NOMO-1 treated with dmso at 0.1 percent for 144 hours (cell line): ENCODE data around the gene DMAC2.
A peak's percentile ranks its signal among the peaks of the same experiment; 100 is the strongest.
"Not testable (repeated sequence)": the region's sequence is repeated elsewhere in the genome, so short reads cannot be mapped to it uniquely, and the experiment has no call there.

Experiments used
- DNase-seq: peaks from one replicate; lab custom pipeline; 2025; ENCODE audit not compliant: unreplicated experiment; lab: John Stamatoyannopoulos, UW

DMAC2 gene

DNA sequence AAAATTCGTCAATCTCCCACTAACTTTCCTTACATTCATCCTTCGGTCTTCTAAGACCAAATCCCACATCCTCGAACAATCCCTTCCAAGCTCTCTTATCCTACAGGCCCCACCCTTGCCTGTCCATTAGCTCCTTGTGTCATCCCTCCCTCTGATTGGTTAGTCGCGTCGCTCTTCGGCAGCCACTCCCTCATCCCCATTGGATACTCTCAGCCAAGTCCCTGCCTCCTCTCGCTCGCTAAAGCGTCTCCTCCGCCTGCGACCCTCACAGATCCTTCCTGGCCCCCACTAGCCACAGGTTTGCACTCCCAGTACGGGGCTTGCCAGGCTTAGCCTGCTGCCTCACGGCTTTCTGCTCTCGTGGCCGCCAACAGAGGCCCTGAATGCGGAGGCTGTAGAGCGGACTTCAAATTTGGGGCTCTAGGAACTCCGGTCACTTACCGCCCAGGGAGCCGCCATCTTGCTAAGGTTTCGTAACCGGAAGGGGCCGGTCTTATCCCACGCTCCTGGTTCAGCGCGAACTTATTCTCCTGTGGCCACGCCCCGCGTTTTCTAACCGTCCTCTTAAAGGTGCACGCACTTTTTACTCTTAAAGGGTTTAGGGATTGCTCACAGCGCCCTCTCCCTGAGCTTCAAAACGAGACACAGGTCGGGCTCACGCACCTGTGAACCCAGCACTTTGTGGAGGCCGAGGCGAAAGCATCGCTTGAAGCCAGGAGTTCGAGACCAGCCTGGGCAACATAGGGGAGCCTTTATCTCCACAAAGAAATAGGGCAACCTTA is at the start of gene DMAC2:
TSS of gene DMAC2 (minus strand) at position 472 of the 782 bp plus-strand sequence. CDS start at position 459, 13 bp downstream.
- peak; percentile 96 for DNase-seq

DNA sequence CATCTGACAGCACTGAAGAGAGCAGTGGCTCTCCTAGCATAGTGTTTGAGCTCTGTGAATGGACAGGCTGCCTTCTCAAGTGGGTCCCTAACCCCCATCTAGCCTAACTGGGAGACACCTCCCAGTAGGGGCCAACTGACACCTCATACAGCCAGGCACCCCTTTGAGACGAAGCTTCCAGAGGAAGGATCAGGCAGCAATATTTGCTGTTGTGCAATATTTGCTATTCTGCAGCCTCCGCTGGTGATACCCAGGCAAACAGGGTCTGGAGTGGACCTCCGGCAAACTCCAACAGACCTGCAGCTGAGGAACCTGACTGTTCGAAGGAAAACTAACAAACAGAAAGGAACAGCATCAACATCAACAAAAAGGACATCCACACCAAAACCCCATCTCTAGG is 47.2 kb upstream of the DMAC2 start:
- DNase-seq: not testable (repeated sequence)

DNA sequence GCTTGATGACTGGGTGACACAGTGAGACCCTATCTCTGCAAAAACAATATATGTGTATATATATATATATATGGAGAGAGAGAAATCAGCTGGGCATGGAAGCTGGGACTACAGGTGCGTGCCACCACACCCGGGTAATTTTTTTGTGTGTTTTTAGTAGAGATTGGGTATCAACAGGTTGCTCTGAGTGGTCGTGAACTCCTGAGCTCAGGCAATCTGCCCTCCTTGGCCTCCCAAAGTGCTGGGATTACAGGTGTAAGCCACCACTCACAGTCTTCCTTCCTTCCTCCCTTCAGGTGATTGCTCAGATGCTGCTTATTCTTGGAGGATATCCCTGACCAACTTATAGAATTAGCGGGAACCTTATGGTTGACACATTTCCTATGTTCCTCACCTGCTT is 45.1 kb upstream of the DMAC2 start:
- DNase-seq: no peak

DNA sequence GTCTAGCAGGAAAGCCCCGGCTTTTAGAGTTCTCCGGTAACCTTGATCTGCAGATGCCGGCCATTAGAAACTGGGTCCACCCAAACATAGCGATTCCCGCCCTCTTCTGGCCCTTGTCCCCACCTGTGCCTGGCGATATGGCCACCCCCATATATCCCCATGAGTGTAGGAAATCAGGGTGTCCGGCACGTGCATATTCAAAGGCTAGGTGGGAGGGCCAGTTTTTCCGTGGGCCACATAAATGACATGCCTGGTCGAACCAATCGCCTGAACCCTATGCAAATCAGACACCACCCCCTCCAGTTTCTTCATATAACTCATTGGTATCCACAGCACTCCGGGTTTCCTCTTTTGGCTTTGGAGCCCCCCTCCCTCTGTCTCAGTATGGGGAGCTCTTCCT is 40.6 kb upstream of the DMAC2 start:
- DNase-seq: no peak

- DNase-seq: no peak
Observed at GRCh38 chr19:41479757-41480191, 40.1 kb upstream of the DMAC2 start.

DNA sequence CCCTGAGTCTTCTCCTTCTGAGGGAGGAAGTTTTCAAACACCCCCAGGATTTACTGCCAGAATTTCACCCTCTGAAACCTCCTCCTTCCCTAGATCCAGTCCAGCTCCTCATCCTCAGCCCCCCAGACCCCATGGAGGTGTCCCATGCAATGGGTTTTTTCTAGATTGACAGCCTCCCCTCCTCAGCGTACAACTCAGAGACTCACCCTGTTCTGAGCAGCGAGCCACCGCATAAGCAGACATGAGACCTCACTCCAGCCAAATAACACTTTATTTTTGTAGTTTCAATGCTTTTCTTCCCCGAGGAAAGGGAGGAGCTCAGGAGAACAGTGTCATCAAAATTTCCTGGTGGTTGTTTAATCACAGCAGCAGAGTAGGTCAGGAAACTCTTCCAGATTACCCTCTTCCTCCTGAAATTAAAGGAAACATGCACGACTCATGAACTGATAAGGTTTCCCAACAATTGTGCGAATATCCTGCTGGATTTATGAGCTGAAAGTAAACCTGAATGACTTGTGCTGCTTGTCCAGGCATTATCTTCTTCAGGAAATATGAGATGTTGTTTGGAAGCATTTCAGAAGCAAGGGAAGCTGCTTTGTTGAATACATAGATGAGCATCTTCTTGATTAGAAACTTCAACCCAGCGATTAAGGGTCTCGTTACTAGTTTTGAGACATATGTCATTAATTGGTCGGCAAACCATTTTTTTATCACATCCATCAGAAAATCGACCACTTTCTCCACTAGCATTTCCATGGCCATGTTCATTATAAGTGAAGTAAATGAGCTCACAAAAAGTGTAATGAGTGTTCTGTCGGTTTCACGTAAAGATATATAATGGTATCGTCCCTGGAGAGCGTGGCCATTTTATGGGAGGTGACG is 39.4 kb upstream of the DMAC2 start:
- no peak for DNase-seq

GRCh38 chr19:41478171-41478570 is 38.5 kb upstream of the DMAC2 start:
- no peak for DNase-seq

GRCh38 chr19:41476583-41476982 is 36.9 kb upstream of the DMAC2 start:
- DNase-seq: no peak

- peak; percentile 19 for DNase-seq
Observed at GRCh38 chr19:41463257-41464256, 23.8 kb upstream of the DMAC2 start.

- no peak for DNase-seq
Observed at GRCh38 chr19:41462497-41462896, 22.8 kb upstream of the DMAC2 start.

DNA sequence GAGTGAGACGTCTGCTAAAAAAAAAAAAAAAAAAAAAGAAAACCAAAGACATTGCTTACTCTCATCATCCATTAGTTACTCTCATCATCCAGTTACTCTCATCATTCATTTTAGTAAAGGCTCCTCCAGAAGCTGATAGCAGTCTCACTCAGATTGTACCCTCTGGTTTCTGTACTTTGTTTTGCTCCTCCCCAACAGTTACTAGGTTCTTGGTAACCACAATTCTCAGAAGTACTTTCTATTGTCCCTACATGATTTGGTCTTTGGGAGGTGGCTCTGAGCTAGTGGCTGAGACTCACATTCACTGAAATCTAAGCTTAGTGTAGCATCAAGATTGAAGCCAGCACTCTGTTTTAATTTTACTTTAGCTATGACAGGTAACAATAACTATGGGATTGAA is 17.5 kb upstream of the DMAC2 start:
- DNase-seq: no peak

DNA sequence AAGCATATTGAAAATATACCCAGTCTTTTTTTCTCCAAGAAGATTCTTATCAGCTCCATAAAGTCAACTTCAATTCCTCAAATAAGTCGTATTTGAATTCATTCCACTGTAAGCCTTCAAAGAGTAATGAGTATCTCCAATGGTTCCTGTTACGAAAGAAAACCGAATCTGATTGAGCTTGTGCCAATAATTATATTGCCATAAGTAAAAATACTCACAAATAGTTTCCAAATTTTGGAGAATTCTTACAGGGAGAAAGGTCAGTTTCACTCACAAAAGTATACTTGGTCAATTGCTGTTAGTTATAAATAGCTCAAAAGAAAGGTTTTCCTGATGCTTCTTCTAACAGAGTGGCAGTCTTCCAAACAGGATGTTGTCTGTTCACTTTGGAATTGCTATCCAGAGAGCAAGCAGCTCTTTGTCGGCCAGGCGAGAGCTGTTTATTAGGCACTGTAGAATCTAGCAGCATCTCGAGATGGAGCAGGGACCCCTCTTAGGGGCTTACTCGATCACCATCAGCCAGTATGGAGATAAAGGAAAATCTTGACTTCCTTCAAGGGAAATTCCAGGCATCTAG is 16.7 kb upstream of the DMAC2 start:
- DNase-seq: no peak

- DNase-seq: no peak
Observed at GRCh38 chr19:41455936-41456335, 16.2 kb upstream of the DMAC2 start.

- no peak for DNase-seq
Observed at GRCh38 chr19:41452584-41453275, 13.0 kb upstream of the DMAC2 start.

DNA sequence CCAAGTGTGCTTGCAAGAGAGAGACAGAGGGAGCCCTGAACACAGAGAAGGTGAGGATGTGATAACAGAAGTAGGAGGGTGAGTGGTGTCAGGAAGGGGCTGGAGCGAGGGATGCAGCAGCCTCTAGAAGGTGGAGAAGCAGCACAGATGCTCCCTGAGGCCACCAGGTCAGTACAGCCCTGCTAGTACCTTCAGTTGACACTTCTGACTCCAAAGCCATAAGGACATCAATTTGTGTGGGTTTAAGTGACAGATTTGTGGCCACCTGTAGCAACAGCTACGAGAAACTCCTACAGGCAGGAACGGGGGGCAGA is 10.1 kb upstream of the DMAC2 start:
- no peak for DNase-seq

DNA sequence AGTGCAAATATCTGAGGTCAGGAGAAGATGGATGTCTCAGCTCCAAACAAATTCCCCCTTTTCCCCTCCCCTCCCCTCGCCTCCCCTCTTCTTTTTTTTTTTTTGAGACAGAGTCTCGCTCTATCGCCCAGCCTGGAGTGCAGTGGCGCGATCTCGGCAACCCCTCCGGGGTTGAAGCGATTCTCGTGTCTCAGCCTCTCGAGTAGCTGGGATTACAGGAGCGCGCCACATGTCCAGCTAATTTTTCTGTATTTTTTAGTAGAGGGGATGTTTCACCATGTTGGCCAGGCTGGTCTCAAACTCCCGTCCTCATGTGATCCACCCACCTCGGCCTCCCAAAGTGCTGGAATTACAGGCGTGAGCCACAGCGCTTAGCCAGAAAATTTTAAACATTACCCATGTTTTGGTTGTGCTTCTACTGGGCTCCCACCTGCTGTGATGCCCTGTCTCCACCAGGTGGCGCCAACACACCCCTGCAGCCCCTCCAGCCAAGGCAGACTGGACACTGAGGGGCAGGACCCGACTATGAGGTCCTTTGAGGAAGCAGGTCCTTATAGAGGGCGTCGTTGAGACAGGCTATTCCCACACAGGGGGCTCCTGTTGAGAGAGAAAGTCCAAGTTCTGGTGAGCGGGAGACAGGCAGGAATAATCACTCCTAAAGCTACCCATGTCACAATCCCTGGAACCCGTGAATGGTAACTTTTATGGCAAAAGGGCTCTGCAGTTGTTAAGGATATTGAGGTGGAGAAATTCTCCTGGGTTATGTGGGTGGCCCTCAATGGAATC is 9.6 kb upstream of the DMAC2 start:
- DNase-seq: peak; percentile 58

GRCh38 chr19:41447732-41448332 is 8.1 kb upstream of the DMAC2 start:
- no peak for DNase-seq

DNA sequence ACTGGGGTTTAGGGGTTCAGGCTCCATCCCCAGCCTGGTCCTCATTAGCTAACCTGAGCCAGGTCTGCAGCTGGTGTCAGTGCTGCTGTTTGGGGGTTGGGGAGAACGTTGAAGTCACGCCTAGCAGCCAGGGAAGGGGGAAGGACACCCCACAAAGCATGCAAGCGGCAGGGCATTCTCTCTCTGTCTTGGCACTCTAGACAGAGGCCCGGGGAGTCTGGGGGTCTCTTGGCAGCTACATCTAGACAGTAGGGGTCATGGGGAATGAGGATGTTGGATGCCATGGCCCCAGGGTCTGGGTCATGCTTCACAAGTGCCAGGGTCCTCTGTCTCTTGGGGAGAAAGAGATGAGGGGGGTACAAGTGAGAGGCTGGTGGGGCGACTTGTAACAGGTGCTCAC is 5.9 kb upstream of the DMAC2 start:
- no peak for DNase-seq
